Left ventricle myocardium inferior (tissue), 1 donor: ENCODE results near the gene MEGF9. TPM values are rescaled to one million over a fixed set of nuclear protein-coding genes. Genes with fewer than 3 reads are reported as not detected.

Source experiments
- DNase-seq: peaks from one replicate; pipeline ENCODE4 v3.0.0-alpha.2; 2020
- H3K27ac ChIP-seq: fragments of 200-600 bp; replicated peaks from 2 replicates; pipeline ENCODE4 v1.8.0; 2021
- H3K27me3 ChIP-seq: fragments of 200-600 bp; 2 replicates; pipeline ENCODE4 v1.8.0; 2021; ENCODE audit warnings: low read depth
- H3K36me3 ChIP-seq: fragments of 200-600 bp; 2 replicates; pipeline ENCODE4 v1.8.0; 2021
- H3K4me1 ChIP-seq: fragments of 200-600 bp; 2 replicates; pipeline ENCODE4 v1.8.0; 2021
- H3K4me3 ChIP-seq: fragments of 200-600 bp; 2 replicates; pipeline ENCODE4 v1.8.0; 2021; ENCODE audit warnings: mild to moderate bottlenecking, moderate library complexity
- H3K9me3 ChIP-seq: fragments of 200-600 bp; replicated peaks from 2 replicates; pipeline ENCODE4 v1.8.0; 2021
- CTCF ChIP-seq: fragments of 200-600 bp; IDR thresholded peaks from 2 replicates; pipeline ENCODE4 v1.8.0; 2021; ENCODE audit warnings: antibody characterized with exemption, mild to moderate bottlenecking, borderline replicate concordance
- intact Hi-C: fragments of 100-400 bp; cut with micrococcal nuclease; formaldehyde crosslinking; loops from one replicate; pipeline ENCODE4 v1.11.0; 2022
- total RNA-seq: library from RNA; stranded (reverse); fragmentation: NEBNext Ultra II Directional; extraction: Animal tissue kit (Norgen Biotek cat#: 25700); gene quantifications from one replicate; pipeline ENCODE4 v1.2.1, GENCODE V29; 2021
- donor health status: DM: no; HTN: yes; CAD: no; lungs with severe emphysema.

Gene MEGF9
- total RNA-seq, 1 donor from 2014 or later: 5.1 TPM

GRCh38 chr9:120659676-120660075 lies 54.6 kb downstream of the MEGF9 start:
- no peak overlapping the region for H3K27ac ChIP-seq
- no peaks in the 10 kb centered on the region for H3K9me3 ChIP-seq
- intact Hi-C loops: no loop called here
- no peak overlapping the region for H3K4me3 ChIP-seq
- TF ChIP-seq CTCF: no peak
- H3K4me1 ChIP-seq: peaks cover 20% of the 10 kb centered on the region
- H3K27me3 ChIP-seq: no peaks in the 10 kb centered on the region
- DNase-seq: no peak
- no peaks in the 10 kb centered on the region for H3K36me3 ChIP-seq

GRCh38 chr9:120659209-120659608 lies 55.1 kb downstream of the MEGF9 start:
- no peak for DNase-seq
- intact Hi-C loops: no loop called here
- Histone ChIP-seq H3K4me3 (no peak overlapping the region), H3K4me1 (peaks cover 19% of the 10 kb centered on the region), H3K27ac (no peak overlapping the region), H3K27me3 (no peaks in the 10 kb centered on the region), H3K36me3 (no peaks in the 10 kb centered on the region), H3K9me3 (no peaks in the 10 kb centered on the region)
- no peak for TF ChIP-seq CTCF

- H3K36me3 ChIP-seq: no peaks in the 10 kb centered on the region
- H3K4me3 ChIP-seq: no peak overlapping the region
- no peak overlapping the region for H3K27ac ChIP-seq
- no peak for TF ChIP-seq CTCF
- H3K9me3 ChIP-seq: no peaks in the 10 kb centered on the region
- no peak for DNase-seq
- H3K4me1 ChIP-seq: peaks cover 11% of the 10 kb centered on the region
- H3K27me3 ChIP-seq: no peaks in the 10 kb centered on the region
- intact Hi-C loops: no loop called here
Measured at GRCh38 chr9:120655005-120655622, 59.2 kb downstream of the MEGF9 start.

- peaks cover 11% of the 10 kb centered on the region for H3K4me1 ChIP-seq
- no peak overlapping the region for H3K27ac ChIP-seq
- no peak overlapping the region for H3K4me3 ChIP-seq
- H3K9me3 ChIP-seq: no peaks in the 10 kb centered on the region
- no peak for DNase-seq
- no peaks in the 10 kb centered on the region for H3K36me3 ChIP-seq
- intact Hi-C loops: no loop called here
- no peak for TF ChIP-seq CTCF
- H3K27me3 ChIP-seq: no peaks in the 10 kb centered on the region
Measured at GRCh38 chr9:120654272-120654671, 60.0 kb downstream of the MEGF9 start.

- TF ChIP-seq CTCF: no peak
- H3K4me1 ChIP-seq: peaks cover 11% of the 10 kb centered on the region
- intact Hi-C loops: no loop called here
- H3K4me3 ChIP-seq: no peak overlapping the region
- no peaks in the 10 kb centered on the region for H3K27me3 ChIP-seq
- no peaks in the 10 kb centered on the region for H3K36me3 ChIP-seq
- no peak for DNase-seq
- no peak overlapping the region for H3K27ac ChIP-seq
- H3K9me3 ChIP-seq: no peaks in the 10 kb centered on the region
Measured at GRCh38 chr9:120653762-120654161, 60.5 kb downstream of the MEGF9 start.
